ENCODE data around the gene APOB.

The APOB gene

DNA sequence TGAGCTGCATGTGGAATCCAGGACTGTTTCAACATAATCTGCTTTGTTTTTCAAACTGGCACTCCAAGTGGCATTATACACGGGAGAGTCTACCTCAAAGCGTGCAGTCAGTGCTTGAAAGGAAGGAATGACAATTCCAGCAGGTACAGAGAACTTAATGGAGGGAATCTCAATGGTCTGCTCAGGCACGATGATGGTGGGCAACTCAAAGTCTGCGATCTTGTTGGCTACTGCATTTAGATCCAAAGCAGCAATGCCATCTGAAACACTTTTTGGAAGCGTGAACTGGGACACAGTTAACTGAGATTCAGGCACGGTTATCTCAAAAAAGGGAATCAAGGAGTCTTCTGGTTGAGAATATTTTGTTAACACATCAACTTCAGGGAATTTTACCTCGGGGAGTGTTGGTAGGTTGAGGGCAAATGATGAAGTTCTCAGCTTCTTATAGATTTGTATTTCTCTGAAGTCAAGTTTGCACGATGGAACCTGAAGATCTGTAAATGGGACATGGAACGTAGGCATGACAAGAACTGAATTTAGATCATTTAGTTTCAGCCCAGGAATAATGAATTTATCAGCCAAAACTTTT, 38.7 kb downstream of the APOB start:
- no peaks in the 10 kb centered on the region for H3K79me2 ChIP-seq (ENCODE audit: insufficient read depth, low read length)
- H3K4me2 ChIP-seq (ENCODE audit: insufficient read depth, low read length) = no peak overlapping the region
- no peaks in the 10 kb centered on the region for H4K20me1 ChIP-seq (ENCODE audit: insufficient read depth, low read length)
- H3K9ac ChIP-seq (ENCODE audit: low read depth, low read length) = no peak overlapping the region
- H3K36me3 ChIP-seq (ENCODE audit: insufficient read depth, low read length) = no peaks in the 10 kb centered on the region
- ATAC-seq (ENCODE audit: insufficient read depth, low read depth) (no peak), DNase-seq (no peak)
- no peak overlapping the region for H3K27ac ChIP-seq (ENCODE audit: low read length)
- H3K4me1 ChIP-seq (ENCODE audit: insufficient read depth, low read length) = no peaks in the 10 kb centered on the region
- H3K9me3 ChIP-seq (ENCODE audit: insufficient read depth, low read length, severe bottlenecking) = no peaks in the 10 kb centered on the region
- TF ChIP-seq EZH2 (IDR thresholded peaks at IDR 0.05; ENCODE audit: borderline replicate concordance, low read depth, low read length, severe bottlenecking) = no peak
- TF ChIP-seq, protein P1, sequence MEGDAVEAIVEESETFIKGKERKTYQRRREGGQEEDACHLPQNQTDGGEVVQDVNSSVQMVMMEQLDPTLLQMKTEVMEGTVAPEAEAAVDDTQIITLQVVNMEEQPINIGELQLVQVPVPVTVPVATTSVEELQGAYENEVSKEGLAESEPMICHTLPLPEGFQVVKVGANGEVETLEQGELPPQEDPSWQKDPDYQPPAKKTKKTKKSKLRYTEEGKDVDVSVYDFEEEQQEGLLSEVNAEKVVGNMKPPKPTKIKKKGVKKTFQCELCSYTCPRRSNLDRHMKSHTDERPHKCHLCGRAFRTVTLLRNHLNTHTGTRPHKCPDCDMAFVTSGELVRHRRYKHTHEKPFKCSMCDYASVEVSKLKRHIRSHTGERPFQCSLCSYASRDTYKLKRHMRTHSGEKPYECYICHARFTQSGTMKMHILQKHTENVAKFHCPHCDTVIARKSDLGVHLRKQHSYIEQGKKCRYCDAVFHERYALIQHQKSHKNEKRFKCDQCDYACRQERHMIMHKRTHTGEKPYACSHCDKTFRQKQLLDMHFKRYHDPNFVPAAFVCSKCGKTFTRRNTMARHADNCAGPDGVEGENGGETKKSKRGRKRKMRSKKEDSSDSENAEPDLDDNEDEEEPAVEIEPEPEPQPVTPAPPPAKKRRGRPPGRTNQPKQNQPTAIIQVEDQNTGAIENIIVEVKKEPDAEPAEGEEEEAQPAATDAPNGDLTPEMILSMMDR (IDR thresholded peaks at IDR 0.05; ENCODE audit: borderline replicate concordance, extremely low read depth, low read length, poor library complexity, severe bottlenecking) = no peak
- no peak overlapping the region for H2AFZ ChIP-seq (ENCODE audit: low read depth, low read length)
- H3K4me3 ChIP-seq (ENCODE audit: low read depth in 1 of 2, low read length in 2 of 2) = no peak overlapping the region
- no peaks in the 10 kb centered on the region for H3K27me3 ChIP-seq (ENCODE audit: insufficient read depth, low read length, poor library complexity)

DNA sequence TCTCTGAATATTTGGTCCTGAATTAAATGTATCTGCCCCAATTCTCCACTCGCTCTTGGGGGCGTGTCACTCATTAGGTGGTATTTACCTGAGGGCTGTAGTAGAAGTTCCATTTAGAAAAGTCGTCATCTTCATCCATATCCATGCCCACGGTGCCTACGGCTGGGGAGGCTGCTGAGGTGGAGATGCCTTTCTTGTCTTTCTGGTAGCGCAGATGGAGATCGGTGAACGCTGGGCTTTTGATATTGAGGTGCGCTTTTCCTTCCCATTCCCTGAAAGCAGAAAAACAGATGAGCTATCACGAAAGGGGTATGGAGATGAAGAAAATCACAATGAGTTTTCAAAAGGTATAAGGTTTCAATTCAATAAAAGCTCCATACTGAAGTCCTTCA, 39.7 kb downstream of the APOB start:
- Histone ChIP-seq H3K4me2 (ENCODE audit: insufficient read depth, low read length) (no peak overlapping the region), H4K20me1 (ENCODE audit: insufficient read depth, low read length) (no peaks in the 10 kb centered on the region), H3K4me1 (ENCODE audit: insufficient read depth, low read length) (no peaks in the 10 kb centered on the region), H3K4me3 (ENCODE audit: low read depth in 1 of 2, low read length in 2 of 2) (no peak overlapping the region), H3K27ac (ENCODE audit: low read length) (no peak overlapping the region), H3K36me3 (ENCODE audit: insufficient read depth, low read length) (no peaks in the 10 kb centered on the region), H3K9me3 (ENCODE audit: insufficient read depth, low read length, severe bottlenecking) (no peaks in the 10 kb centered on the region), H3K79me2 (ENCODE audit: insufficient read depth, low read length) (no peaks in the 10 kb centered on the region), H3K27me3 (ENCODE audit: insufficient read depth, low read length, poor library complexity) (no peaks in the 10 kb centered on the region), H3K9ac (ENCODE audit: low read depth, low read length) (no peak overlapping the region), H2AFZ (ENCODE audit: low read depth, low read length) (no peak overlapping the region)
- TF ChIP-seq EZH2 (IDR thresholded peaks at IDR 0.05; ENCODE audit: borderline replicate concordance, low read depth, low read length, severe bottlenecking) = no peak
- TF ChIP-seq, protein P1 (IDR thresholded peaks at IDR 0.05; ENCODE audit: borderline replicate concordance, extremely low read depth, low read length, poor library complexity, severe bottlenecking) = no peak
- no peak for DNase-seq
- no peak for ATAC-seq (ENCODE audit: insufficient read depth, low read depth)

DNA sequence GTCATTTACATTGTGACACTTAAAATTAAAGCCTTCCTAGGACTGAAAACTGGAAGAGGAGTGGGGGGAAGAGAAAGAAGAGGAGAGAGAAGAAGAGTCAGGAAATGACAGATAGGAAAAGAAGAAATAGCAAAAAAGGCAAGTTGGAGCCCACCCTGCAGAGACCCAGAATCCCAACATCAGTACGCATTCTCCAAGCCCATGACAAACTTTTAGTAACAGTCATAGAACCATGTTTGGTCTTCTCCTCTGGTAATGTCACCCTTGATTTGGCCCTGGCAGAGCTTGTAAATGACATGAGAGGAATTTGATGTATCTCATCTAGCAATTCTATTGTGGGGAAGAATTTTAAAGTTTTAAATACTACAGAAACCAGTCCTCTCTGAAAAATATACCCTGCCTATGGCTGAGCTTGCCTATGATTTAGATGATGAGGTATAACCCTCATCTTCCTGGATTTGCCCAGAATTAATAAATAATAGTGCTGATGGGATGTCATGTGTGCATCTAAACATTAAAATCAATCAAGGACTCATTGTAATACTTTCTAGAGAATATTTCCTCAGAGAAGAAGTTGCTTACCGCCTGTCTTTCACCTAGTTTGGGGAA, 40.2 kb downstream of the APOB start:
- no peak overlapping the region for H3K4me3 ChIP-seq (ENCODE audit: low read depth in 1 of 2, low read length in 2 of 2)
- DNase-seq = no peak
- no peak for ATAC-seq (ENCODE audit: insufficient read depth, low read depth)
- no peaks in the 10 kb centered on the region for H4K20me1 ChIP-seq (ENCODE audit: insufficient read depth, low read length)
- no peaks in the 10 kb centered on the region for H3K9me3 ChIP-seq (ENCODE audit: insufficient read depth, low read length, severe bottlenecking)
- TF ChIP-seq, protein P1 (IDR thresholded peaks at IDR 0.05; ENCODE audit: borderline replicate concordance, extremely low read depth, low read length, poor library complexity, severe bottlenecking) = no peak
- no peak for TF ChIP-seq EZH2 (IDR thresholded peaks at IDR 0.05; ENCODE audit: borderline replicate concordance, low read depth, low read length, severe bottlenecking)
- H3K4me2 ChIP-seq (ENCODE audit: insufficient read depth, low read length) = no peak overlapping the region
- no peak overlapping the region for H2AFZ ChIP-seq (ENCODE audit: low read depth, low read length)
- H3K36me3 ChIP-seq (ENCODE audit: insufficient read depth, low read length) = no peaks in the 10 kb centered on the region
- H3K79me2 ChIP-seq (ENCODE audit: insufficient read depth, low read length) = no peaks in the 10 kb centered on the region
- H3K27me3 ChIP-seq (ENCODE audit: insufficient read depth, low read length, poor library complexity) = no peaks in the 10 kb centered on the region
- H3K4me1 ChIP-seq (ENCODE audit: insufficient read depth, low read length) = no peaks in the 10 kb centered on the region
- H3K27ac ChIP-seq (ENCODE audit: low read length) = no peak overlapping the region
- no peak overlapping the region for H3K9ac ChIP-seq (ENCODE audit: low read depth, low read length)

All from DND-41 (cell line).